Measurements from ENCODE around the gene RPS24.

RPS24 gene

DNA sequence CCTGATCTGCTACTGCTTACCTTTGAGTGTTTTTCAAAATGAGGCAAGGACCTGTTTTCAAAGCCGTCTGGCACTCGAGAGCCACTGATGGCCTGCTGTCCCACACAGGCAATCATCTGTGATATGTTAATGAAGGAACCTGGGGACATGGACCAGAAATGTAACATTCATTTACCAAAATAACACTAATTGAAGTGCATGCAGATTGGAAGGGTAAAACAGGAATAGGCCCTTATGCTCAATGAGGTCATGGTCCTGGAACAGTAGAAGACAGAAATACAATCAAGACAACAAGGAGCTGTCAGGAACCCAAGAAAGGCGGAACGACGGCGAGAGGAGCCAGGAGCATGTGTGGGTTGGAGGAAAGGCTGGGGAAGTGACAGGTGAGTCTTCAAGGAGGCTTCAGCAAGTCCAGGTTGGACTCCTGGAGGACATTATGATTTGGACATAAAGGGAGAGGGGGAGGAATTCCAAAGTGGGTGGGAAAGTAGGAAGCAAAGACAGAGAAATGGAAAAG is 32.6 kb upstream of the RPS24 start:
- TF ChIP-seq, protein P1, sequence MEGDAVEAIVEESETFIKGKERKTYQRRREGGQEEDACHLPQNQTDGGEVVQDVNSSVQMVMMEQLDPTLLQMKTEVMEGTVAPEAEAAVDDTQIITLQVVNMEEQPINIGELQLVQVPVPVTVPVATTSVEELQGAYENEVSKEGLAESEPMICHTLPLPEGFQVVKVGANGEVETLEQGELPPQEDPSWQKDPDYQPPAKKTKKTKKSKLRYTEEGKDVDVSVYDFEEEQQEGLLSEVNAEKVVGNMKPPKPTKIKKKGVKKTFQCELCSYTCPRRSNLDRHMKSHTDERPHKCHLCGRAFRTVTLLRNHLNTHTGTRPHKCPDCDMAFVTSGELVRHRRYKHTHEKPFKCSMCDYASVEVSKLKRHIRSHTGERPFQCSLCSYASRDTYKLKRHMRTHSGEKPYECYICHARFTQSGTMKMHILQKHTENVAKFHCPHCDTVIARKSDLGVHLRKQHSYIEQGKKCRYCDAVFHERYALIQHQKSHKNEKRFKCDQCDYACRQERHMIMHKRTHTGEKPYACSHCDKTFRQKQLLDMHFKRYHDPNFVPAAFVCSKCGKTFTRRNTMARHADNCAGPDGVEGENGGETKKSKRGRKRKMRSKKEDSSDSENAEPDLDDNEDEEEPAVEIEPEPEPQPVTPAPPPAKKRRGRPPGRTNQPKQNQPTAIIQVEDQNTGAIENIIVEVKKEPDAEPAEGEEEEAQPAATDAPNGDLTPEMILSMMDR (IDR thresholded peaks at IDR 0.05; ENCODE audit: low read depth, low read length, missing control alignments) = no peak
- no peak overlapping the region for H3K4me3 ChIP-seq (ENCODE audit: low read depth, low read length)
- DNase-seq (ENCODE audit: low read depth) = no peak

DNA sequence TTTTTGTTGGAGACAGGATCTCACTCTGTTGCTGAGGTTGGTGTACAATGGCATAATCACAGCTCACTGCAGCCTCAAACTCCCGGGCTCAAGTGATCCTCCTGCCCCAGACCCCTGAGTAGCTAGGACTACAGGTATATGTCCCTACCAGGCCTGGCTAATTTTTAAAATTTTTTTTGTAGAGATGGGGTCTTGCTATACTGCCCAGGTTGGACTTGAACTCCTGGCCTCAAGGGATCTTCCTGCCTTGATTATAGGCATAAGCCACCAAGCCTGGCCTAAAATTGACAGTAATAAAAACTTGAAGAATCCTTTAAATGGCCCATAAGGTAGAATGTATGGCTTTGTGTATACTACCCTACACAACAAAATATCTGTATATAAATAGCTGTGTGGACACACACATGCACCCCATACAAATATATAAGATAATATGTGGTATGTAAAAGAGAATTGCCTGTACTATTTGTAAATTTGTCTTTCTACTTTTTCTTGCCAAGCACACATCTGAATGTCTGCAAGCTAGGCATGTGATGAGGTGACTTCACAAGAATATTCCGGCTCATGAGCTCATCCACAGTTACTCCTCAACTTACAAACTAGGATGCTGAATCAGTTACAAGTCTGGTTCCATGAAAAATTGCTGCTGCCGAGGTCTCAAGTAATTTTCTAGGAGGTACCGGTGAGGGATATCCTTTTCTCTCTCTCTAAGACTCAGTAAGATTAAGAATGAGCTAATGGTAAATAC is 30.9 kb upstream of the RPS24 start:
- no peak for DNase-seq (ENCODE audit: low read depth)
- H3K4me3 ChIP-seq (ENCODE audit: low read depth, low read length) = no peak overlapping the region
- TF ChIP-seq, protein P1 (IDR thresholded peaks at IDR 0.05; ENCODE audit: low read depth, low read length, missing control alignments) = no peak

DNA sequence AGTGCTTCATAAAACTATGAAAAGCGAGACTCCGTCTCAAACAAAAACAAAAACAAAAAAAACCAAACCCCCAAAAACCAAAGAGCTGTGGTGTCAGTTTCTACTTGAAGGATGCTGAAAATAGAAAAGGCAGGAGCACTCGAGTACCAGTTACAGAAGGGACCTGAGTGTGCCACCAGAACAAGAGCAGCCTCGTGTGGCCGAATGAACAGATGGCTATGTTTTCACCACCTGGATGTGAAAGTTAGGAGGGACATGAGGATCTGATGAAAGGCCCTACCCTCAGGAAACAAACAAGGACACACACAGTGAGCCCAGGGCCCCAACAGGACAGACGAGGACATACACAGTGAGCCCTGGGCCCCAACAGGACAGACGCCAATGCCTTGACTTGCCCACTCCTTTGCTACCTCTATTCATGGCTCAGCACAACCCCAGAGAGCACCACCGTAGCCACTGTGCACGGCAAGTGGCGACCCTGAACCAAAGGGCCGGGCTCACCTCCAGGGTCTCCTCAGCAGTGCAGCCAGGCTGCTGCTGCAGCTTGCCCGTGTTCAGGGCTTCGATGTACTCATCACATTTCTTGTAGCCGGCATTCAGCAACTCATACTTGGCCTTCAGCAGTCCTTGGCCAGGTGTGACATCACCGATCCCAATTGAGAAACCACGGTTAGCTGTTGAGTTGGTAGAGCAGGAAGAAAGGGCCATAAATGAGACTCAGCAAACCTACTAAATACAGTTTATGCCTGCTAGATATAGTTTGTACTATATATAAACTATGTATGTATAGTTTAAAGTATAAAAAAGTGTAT is 29.2 kb upstream of the RPS24 start:
- no peak for DNase-seq (ENCODE audit: low read depth)
- no peak overlapping the region for H3K4me3 ChIP-seq (ENCODE audit: low read depth, low read length)
- TF ChIP-seq, protein P1 (IDR thresholded peaks at IDR 0.05; ENCODE audit: low read depth, low read length, missing control alignments) = no peak

DNA sequence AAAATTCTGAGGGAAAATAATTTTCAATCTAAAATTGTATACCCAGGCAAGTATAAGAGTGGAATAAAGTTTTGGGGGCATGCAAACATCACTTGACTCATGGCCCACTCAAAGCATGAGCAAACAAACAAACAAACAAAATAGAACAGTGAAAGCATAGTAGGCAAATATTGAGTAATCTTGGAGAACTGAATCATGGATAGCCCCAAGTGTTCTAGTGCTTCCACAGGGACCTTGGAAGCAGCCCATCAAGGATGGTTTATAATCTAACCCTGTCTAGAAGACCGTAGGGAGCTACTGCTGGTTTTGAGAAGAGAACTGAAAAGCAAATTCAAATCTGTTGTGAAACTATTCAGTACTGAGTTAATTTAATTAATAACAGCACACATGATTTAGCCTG is 26.5 kb upstream of the RPS24 start:
- TF ChIP-seq, protein P1 (IDR thresholded peaks at IDR 0.05; ENCODE audit: low read depth, low read length, missing control alignments) = no peak

DNA sequence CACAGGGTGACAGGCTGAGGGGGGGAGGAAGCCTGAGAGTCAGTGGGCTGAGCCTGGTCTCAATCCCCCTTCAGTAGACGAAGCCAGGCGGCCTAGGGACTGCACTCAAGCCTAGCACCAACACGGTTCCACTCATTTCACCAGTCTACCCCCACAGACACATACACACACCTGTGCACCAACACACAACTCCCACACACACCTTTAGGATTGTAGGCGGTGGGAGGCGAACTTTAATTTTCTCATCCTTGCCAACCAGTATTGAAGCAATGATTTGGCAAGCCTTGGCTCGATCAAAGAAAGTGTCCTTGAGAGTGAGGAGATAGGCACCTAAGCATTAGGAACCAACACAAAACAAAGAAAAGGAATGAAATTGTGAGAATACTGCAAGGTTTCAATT is 24.0 kb upstream of the RPS24 start:
- H3K4me3 ChIP-seq (ENCODE audit: low read depth, low read length) = no peak overlapping the region
- TF ChIP-seq, protein P1 (IDR thresholded peaks at IDR 0.05; ENCODE audit: low read depth, low read length, missing control alignments) = no peak
- no peak for DNase-seq (ENCODE audit: low read depth)

More for the DNA sequence above, 26.5 kb upstream of the RPS24 start:
- no peak for DNase-seq (ENCODE audit: low read depth)
- H3K4me3 ChIP-seq (ENCODE audit: low read depth, low read length) = no peak overlapping the region

DNA sequence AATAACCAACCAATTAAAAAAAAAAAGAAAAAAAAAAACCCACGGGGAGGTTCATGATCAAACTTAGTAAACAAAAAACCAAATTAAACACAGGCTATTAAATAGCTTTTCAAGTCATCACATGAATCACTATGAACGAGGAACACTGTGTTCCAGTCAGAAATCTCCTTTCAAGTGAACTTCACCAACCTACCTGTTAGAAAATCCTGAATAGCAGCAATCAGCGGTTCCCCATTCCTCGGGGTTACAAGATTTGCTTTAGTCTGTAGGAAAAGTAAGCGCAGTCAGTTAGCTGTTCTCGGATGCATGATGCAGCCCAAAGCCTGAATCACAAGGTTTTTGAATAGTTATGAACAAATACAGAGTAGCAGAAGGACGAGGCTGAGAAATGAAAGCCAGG is 23.4 kb upstream of the RPS24 start:
- no peak overlapping the region for H3K4me3 ChIP-seq (ENCODE audit: low read depth, low read length)
- DNase-seq (ENCODE audit: low read depth) = no peak
- TF ChIP-seq, protein P1 (IDR thresholded peaks at IDR 0.05; ENCODE audit: low read depth, low read length, missing control alignments) = no peak

All from GM12864 (cell line).